HG02759 (cell line): Measurements from ENCODE around the gene UQCRFS1.

Experiments
- ATAC-seq: cut with Tn5 transposase; IDR thresholded peaks from one replicate; pipeline ENCODE4 v1.9.1; 2021; ENCODE audit warnings: mild to moderate bottlenecking, moderate library complexity; ENCODE audit not compliant: unreplicated experiment

The UQCRFS1 gene

GRCh38 chr19:29170554-29170953, 42.4 kb downstream of the UQCRFS1 start:
- no peak for ATAC-seq

GRCh38 chr19:29162694-29163093, 50.3 kb downstream of the UQCRFS1 start:
- ATAC-seq: no peak

- no peak for ATAC-seq
These were observed 57.3 kb downstream of the UQCRFS1 start for GRCh38 chr19:29155683-29156082.
